Mesodermal cell (in vitro differentiated cells): ENCODE data around the gene STX2. TPM values are rescaled to one million over a fixed set of nuclear protein-coding genes. Genes with fewer than 3 reads are reported as not detected.
"Not testable (repeated sequence)": the region's sequence is repeated elsewhere in the genome, so short reads cannot be mapped to it uniquely, and the experiment has no call there.

Experiments used
- H3K27ac ChIP-seq: 2 replicates; pipeline ENCODE4 v1.7.0; 2013; ENCODE audit warnings: mild to moderate bottlenecking, low read depth, low read length, moderate library complexity; ENCODE audit not compliant: severe bottlenecking
- H3K36me3 ChIP-seq: 2 replicates; pipeline ENCODE4 v1.7.1; 2013; ENCODE audit warnings: mild to moderate bottlenecking, low read length, moderate library complexity; ENCODE audit not compliant: control insufficient read depth, insufficient read depth
- H3K4me1 ChIP-seq: one replicate; pipeline ENCODE4 v1.7.1; 2013; ENCODE audit warnings: mild to moderate bottlenecking, low read length; ENCODE audit not compliant: insufficient read depth, control insufficient read depth, poor library complexity, severe bottlenecking
- H3K4me3 ChIP-seq: 2 replicates; pipeline ENCODE4 v1.7.0; 2013; ENCODE audit warnings: low read length, control low read depth, mild to moderate bottlenecking; ENCODE audit not compliant: insufficient read depth, poor library complexity, severe bottlenecking; ENCODE audit errors: extremely low read depth
- H3K9me3 ChIP-seq: 2 replicates; pipeline ENCODE4 v1.7.1; 2013; ENCODE audit warnings: mild to moderate bottlenecking, low read length, moderate library complexity; ENCODE audit not compliant: control insufficient read depth
- WGBS, 2 experiments: methylation state at CpG; one replicate each; pipeline ENCODE4 v1.1.5; 2013; ENCODE audit warnings: missing lambda C conversion rate in 2 of 2; ENCODE audit not compliant: insufficient coverage in 2 of 2; 5-methylcytosine and 5-hydroxymethylcytosine counted together
- polyA plus RNA-seq, 2 experiments: library from polyadenylated mRNA; stranded (reverse); fragments of 50-300 nt; gene quantifications; one replicate each; pipeline ENCODE4 v1.2.3, GENCODE V29; 2013

The STX2 gene
- 28.2 TPM for polyA plus RNA-seq (2013, experiment 1 of 2)
- 28.5 TPM for polyA plus RNA-seq (2013, experiment 2 of 2)

DNA sequence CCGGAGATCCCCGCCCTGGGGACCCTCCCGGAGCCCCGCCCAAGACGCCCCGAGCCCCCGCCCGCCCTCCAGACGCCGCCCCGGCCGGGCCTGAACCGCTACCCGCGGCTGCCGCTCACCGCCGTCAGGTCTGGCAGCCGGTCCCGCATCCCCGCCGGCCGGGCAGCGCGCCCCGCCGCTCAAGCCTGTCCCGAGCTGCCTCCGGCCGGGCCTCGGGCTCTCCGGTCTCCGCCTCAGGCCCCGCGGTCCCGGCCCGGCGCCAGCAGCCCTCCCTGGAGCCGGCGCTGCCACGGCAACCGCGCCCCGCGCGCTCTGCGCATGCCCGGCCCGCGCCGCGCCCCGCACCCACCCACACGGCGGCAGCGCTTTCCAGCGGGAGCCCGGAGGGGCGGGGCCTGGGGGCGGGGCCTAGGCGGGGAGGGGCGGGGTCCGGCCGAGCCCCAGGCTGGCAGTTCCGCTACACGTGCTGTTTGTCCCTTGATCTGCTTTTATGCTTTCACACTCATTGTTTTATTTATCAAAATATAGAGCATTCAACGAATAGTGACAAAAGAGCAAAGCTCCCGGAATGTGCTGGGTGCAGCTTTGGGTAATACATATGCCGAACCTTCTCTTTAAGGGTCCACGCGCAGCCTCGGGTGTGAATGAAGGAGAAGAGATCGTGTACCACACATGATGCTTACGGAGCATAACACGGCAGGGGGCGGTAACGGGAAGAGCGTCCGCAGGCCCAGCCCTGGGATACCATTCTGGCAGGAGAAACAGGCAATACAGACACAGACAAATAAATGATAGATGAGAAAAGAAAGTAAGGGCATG, at the start of gene STX2:
TSS of gene STX2 (minus strand) at position 300 of the 819 bp plus-strand sequence. CDS start at position 149, 151 bp downstream.
- Histone ChIP-seq H3K4me3 (peak within 1 kb of the TSS; percentile 72), H3K27ac (no peak within 1 kb of the TSS), H3K9me3 (no peaks in the 10 kb centered on the region), H3K36me3 (peaks cover 13% of the 10 kb centered on the region), H3K4me1 (no peaks in the 10 kb centered on the region)
- 4% methylated on average over 49 of the region's 79 CpGs for WGBS, 2 experiments

DNA sequence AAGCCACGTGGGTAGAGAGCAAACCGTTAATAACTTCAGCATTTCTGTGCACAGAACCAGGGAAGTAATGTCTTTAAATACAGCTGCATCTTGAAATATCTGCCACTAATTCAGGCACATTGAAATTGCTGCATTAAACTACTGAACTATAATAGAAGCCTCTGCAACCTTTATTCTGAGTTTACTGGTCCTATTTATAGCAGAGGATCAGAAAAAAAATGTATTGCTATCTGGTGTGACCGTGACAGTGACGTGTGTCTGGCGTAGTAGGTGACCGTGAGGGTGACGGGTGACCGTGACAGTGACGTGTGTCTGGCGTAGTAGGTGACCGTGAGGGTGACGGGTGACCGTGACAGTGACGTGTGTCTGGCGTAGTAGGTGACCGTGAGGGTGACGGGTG, 48.1 kb upstream of the STX2 start:
- not testable (repeated sequence) for H3K4me3 ChIP-seq, H3K27ac ChIP-seq, H3K36me3 ChIP-seq, H3K9me3 ChIP-seq, H3K4me1 ChIP-seq
- 85 to 88% methylated on average over 2 of the region's 17 CpGs for WGBS, 2 experiments

DNA sequence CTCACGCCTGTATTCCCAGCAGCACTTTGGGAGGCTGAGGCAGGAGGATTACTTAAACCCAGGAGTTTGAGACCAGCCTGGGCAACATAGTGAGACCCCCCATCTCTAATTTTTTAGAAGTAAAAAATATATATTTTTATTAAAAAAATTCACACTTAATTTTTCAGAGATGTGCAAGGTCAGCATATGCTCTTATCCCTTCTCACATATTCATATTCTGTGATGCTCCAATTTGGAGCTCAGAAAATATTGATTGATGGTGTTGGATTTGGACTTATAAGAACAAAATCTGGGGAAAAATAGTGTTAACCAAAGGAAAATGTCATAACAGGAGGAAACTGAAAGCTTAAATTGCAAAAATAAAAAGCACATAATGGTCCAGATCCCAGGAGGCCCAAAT, 42.5 kb upstream of the STX2 start:
- whole genome bisulfite sequencing, 2 experiments, result no CpG with 5 or more reads among the region's 1 CpG
- no peak overlapping the region for H3K4me3 ChIP-seq

DNA sequence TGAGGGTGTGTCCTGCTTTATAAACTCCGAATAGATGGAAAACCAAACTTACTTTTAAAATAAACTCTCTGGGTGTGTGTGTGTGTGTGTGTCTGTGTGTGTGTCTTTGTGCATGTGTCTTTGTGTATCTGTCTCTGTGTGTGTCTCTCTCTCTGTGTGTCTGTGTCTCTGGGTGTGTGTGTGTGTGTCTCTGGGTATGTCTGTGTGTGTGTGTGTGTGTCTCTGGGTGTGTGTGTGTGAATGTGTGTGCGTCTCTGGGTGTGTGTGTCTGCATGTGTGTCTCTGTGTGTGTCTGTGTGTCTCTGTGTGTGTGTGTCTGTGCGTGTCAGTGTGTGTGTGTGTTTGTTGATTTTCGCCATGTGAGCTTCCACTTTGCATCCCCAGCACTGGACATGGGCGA, 42.0 kb upstream of the STX2 start:
- Histone ChIP-seq H3K9me3 (no peaks in the 10 kb centered on the region), H3K27ac (no peak overlapping the region), H3K4me3 (no peak overlapping the region), H3K36me3 (peaks cover 9% of the 10 kb centered on the region), H3K4me1 (no peaks in the 10 kb centered on the region)
- WGBS, 2 experiments, result 88 to 90% methylated on average over 1 to 2 of the region's 5 CpGs

More for the DNA sequence above, 42.5 kb upstream of the STX2 start:
- Histone ChIP-seq H3K4me1 (no peaks in the 10 kb centered on the region), H3K9me3 (no peaks in the 10 kb centered on the region), H3K36me3 (peaks cover 4% of the 10 kb centered on the region), H3K27ac (no peak overlapping the region)

DNA sequence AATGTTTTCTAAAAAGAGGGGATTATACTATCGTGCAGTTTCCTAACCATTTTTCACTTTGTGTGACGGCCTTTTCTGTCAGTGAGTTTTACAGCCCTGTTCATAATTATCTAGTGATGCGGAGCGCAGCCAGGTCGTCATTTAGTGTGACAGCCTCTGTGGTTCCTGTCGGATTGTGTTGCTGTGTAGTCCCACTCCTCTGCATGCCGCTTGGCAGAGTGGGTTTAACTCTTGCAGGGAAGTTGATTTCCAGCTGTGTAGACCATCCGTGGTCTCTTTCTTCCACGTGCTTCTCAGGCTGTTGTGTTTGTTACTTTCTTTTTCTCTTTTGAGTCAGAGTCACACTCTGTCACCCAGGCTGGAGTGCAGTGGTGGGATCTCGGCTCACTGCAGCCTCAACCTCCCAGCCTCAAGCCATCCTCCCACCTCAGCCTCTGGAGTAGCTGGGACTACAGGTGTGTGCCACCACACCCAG, 41.4 kb upstream of the STX2 start:
- no peak overlapping the region for H3K4me3 ChIP-seq
- H3K4me1 ChIP-seq, result no peaks in the 10 kb centered on the region
- 55 to 68% methylated on average over 3 to 5 of the region's 10 CpGs for WGBS, 2 experiments
- H3K27ac ChIP-seq, result no peak overlapping the region
- no peaks in the 10 kb centered on the region for H3K9me3 ChIP-seq
- H3K36me3 ChIP-seq, result peaks cover 15% of the 10 kb centered on the region

DNA sequence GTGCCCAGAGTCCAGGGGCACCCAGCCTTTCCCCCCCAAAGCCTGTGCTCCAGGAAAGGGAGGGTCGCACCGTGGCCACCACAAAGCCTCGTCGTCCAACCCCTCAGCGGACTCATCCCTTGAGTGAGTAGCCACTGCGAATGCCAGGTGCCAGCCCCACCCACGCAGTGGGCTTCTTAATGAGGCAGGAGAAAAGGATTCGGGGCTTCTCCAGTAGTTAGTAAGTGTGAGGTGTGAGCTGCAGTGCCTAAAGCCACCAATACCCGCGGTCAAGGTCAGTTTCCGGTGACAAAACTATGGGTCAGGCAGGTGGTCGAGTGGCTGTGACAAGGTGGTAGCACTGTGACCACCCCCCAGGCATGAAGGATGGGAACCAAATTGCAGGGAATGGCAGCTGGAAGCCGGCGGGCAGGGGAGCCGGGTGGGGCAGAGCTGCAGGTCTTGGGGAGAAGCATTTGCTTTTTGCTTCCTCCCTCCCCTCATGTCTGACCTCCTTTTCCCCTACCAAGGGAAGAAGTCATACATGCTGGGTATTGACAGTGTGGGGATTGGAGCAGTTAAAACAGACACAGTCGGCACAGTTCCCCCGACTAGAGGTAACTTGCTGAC, 40.8 kb upstream of the STX2 start:
- Histone ChIP-seq H3K4me3 (no peak overlapping the region), H3K27ac (no peak overlapping the region), H3K9me3 (no peaks in the 10 kb centered on the region), H3K4me1 (peaks cover 2% of the 10 kb centered on the region), H3K36me3 (peaks cover 21% of the 10 kb centered on the region)
- WGBS, 2 experiments, result 87 to 88% methylated on average over 13 to 14 of the region's 17 CpGs

DNA sequence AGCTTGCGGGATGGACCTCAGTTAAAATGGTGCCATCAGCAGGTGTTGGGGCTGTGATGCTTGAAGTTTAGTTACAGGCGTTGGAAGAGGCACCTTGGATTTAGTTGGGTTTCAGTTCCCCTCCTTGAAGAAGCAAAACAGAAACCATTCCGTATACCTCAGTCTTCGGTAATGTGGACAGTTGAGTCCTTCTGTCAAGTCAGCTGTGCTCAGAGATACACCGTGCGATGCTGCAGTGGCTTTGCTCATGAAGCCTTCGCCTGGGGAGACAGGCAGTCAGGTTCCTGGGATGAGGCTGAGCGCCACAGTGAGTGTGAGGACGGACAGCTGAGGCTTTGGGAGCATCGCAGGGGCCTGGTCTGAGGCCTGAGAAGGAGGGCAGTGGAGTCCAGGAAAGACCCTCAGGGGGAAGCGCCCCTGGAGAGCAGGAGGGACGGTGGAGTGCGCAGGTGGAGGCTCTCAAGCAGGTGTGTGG, 40.2 kb upstream of the STX2 start:
- peaks cover 4% of the 10 kb centered on the region for H3K4me1 ChIP-seq
- WGBS, 2 experiments, result 87 to 90% methylated on average over 11 to 12 of the region's 13 CpGs
- no peak overlapping the region for H3K4me3 ChIP-seq
- H3K9me3 ChIP-seq, result no peaks in the 10 kb centered on the region
- H3K36me3 ChIP-seq, result peaks cover 27% of the 10 kb centered on the region
- no peak overlapping the region for H3K27ac ChIP-seq

DNA sequence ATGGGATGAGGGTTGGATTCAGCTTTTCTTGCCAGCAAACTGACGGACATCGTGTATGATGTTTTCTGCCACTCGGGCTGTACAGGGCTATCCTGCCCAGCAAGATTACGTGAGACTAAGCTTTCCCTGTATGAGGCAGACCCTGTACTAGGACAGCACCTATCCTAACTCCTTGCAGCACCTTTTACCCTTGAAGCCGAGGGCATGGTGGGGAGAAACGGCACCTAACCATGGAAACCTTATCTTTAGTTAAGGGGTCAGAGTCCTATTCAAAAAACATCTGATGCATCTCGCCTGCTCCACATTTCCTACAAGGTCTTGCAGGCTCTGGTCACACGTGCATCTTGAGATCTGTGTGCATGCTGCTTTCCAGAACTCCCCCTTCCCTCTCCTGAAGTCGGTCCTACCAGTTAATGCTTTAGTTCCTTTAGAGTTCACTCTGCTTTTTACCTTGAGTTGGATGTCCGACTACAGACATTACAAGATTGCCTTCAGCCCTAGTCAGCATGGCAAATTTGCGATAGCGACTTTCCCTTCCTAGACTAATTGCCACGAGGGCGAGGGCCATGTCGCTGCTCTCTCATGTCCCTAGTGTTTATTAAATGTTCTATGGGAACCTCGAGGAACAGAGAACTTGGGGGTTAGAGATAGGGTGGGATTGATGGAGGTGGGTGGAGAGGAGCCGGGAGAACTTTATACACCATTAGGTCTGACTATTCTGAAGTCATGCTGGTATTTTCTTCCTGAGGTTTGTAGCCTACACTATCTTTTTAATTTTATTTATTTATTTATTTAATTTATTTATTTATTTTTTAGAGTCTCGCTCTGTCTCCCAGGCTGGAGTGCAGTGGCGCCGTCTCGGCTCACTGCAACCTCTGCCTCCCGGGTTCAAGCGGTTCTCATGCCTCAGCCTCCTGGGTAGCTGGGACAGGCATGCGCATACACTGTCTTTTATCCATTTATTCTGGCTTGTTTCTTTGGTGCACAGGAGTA, 39.4 kb upstream of the STX2 start:
- Histone ChIP-seq H3K36me3 (peaks cover 35% of the 10 kb centered on the region), H3K4me3 (no peak overlapping the region), H3K4me1 (peaks cover 10% of the 10 kb centered on the region), H3K9me3 (no peaks in the 10 kb centered on the region), H3K27ac (peak overlapping the region; percentile 36)
- 80 to 81% methylated on average over 17 to 21 of the region's 24 CpGs for WGBS, 2 experiments

DNA sequence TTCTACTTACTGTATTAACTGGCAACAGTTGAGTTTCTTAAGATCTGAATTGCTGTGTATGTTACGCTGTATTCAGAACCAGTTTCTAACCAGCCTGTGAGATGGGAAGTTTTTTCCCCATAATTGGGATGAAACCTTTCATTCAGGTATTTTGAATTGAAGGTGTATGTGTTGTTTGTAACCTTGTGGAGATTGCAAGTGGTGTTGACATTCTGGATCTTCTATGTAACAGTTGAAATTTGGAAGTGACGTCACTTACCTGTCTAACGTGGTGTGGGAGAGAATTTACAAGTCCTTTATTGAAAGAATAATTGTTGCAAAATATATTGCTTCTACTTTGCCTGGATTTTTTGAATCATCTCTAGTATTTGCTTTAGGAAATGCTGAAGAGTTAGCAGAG, 38.3 kb upstream of the STX2 start:
- H3K4me1 ChIP-seq, result peaks cover 11% of the 10 kb centered on the region
- 95 to 100% methylated on average over 3 of the region's 3 CpGs for WGBS, 2 experiments
- H3K4me3 ChIP-seq, result no peak overlapping the region
- H3K9me3 ChIP-seq, result no peaks in the 10 kb centered on the region
- no peak overlapping the region for H3K27ac ChIP-seq
- H3K36me3 ChIP-seq, result peaks cover 44% of the 10 kb centered on the region

DNA sequence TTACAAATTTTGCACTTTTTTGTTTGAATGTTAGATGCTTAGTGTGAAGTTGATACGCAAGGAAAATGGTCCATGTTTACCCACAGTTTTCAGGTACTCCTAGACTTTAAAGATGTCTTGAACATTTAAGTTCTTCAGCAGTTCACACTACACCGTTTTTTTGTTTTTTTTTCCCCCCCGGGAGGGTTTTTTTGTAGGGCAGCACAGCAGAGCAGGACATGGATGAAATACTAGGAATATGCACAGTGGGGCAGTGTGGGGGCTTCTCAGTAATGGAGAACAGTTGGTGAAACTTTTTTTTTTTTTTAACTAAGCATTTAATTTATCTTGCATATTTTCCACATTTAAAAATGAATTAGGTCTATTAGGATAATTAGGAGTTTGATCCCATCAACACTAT, 37.7 kb upstream of the STX2 start:
- Histone ChIP-seq H3K9me3 (no peaks in the 10 kb centered on the region), H3K4me1 (peaks cover 11% of the 10 kb centered on the region), H3K36me3 (peaks cover 44% of the 10 kb centered on the region), H3K27ac (no peak overlapping the region), H3K4me3 (no peak overlapping the region)
- 100% methylated on average over 1 of the region's 3 CpGs; no CpG with 5 or more reads in 1 of the 2 experiments for WGBS, 2 experiments
